HepG2 (cell line): ENCODE data around the gene CD46. TPM values are rescaled to one million over a fixed set of nuclear protein-coding genes. Genes with fewer than 3 reads are reported as not detected.

Experiments
- CEBPB ChIP-seq: IDR thresholded peaks from 2 replicates; pipeline ENCODE4 v1.6.1; 2011; ENCODE audit warnings: low read depth, low read length, improper control_type of control experiment, borderline replicate concordance
- FOXA3 ChIP-seq: IDR thresholded peaks from 2 replicates; pipeline ENCODE4 v1.6.1; 2016; ENCODE audit warnings: missing genetic modification reagents, missing compliant biosample characterization
- ZBTB20 ChIP-seq: sonication (generic); formaldehyde crosslinking; IDR thresholded peaks from 2 replicates; pipeline ENCODE4 v1.8.1; 2023; ENCODE audit warnings: missing genetic modification reagents, low read depth, mild to moderate bottlenecking, borderline replicate concordance
- ZFP36L1 ChIP-seq: sonication (generic); formaldehyde crosslinking; IDR thresholded peaks from 2 replicates; pipeline ENCODE4 v1.8.0; 2022; ENCODE audit warnings: mild to moderate bottlenecking, missing genetic modification reagents, moderate library complexity
- ZNF337 ChIP-seq: sonication (generic); formaldehyde crosslinking; IDR thresholded peaks from 2 replicates; pipeline ENCODE4 v1.5.1; 2020; ENCODE audit warnings: missing genetic modification reagents, low read depth, mild to moderate bottlenecking, borderline replicate concordance
- ZNF432 ChIP-seq: sonication (generic); formaldehyde crosslinking; IDR thresholded peaks from 2 replicates; pipeline ENCODE4 v1.5.0; 2020; ENCODE audit warnings: missing genetic modification reagents, mild to moderate bottlenecking, borderline replicate concordance
- ZNF775 ChIP-seq: sonication (generic); formaldehyde crosslinking; IDR thresholded peaks from 2 replicates; pipeline ENCODE4 v1.4.0; 2020; ENCODE audit warnings: missing genetic modification reagents, mild to moderate bottlenecking, moderate library complexity, borderline replicate concordance
- polyA plus RNA-seq, 8 experiments: library from polyadenylated mRNA; depleted of rRNA in 3 of 8; stranded (reverse) in 7 of 8; unstranded in 1 of 8; fragments of >200 nt; fragmentation: Illumina TruSeq in 4 of 8; extraction: Trizol in 4 of 8; gene quantifications; 2 replicates each; pipeline versions ENCODE4 v1.2.1 to v1.2.3, GENCODE V29; 2011 to 2016; ENCODE audit warnings: low read depth in 4 of 8, missing spikeins in 1 of 8, mixed read lengths in 1 of 8; ENCODE audit not compliant: insufficient read depth in 1 of 8
- total RNA-seq, 5 experiments: library from RNA; depleted of rRNA; stranded (reverse); fragments of >200 nt; fragmentation: Illumina TruSeq; extraction: Trizol; gene quantifications; 2 replicates each; pipeline ENCODE4 v1.2.3, GENCODE V29; 2016; ENCODE audit warnings: low read depth in 1 of 5
- TF ChIP-seq, protein P1 (sequence below): sonication (generic); formaldehyde crosslinking; conservative IDR thresholded peaks from 2 replicates; pipeline ENCODE4 v1.4.0; 2020; ENCODE audit warnings: missing genetic modification reagents
- TF ChIP-seq, protein P2 (sequence below): sonication (generic); formaldehyde crosslinking; IDR thresholded peaks from 2 replicates; pipeline ENCODE4 v1.4.0; 2020; ENCODE audit warnings: mild to moderate bottlenecking, missing genetic modification reagents
- TF ChIP-seq, protein P3 (sequence below): sonication (generic); formaldehyde crosslinking; IDR thresholded peaks from 2 replicates; pipeline ENCODE4 v1.5.0; 2020; ENCODE audit warnings: mild to moderate bottlenecking, missing genetic modification reagents, borderline replicate concordance
- TF ChIP-seq, protein P4 (sequence below): sonication (generic); formaldehyde crosslinking; IDR thresholded peaks from 2 replicates; pipeline ENCODE4 v1.4.0; 2020; ENCODE audit warnings: missing genetic modification reagents
- TF ChIP-seq, protein P5 (sequence below): IDR thresholded peaks from 2 replicates; pipeline ENCODE4 v1.6.1; 2012; ENCODE audit warnings: inconsistent platforms
- TF ChIP-seq, protein P6 (sequence below): sonication (generic); formaldehyde crosslinking; IDR thresholded peaks from 2 replicates; pipeline ENCODE4 v1.9.0; 2021; ENCODE audit warnings: missing genetic modification reagents, mild to moderate bottlenecking, borderline replicate concordance
- TF ChIP-seq, protein P7 (sequence below): sonication (generic); formaldehyde crosslinking; IDR thresholded peaks from 2 replicates; pipeline ENCODE4 v1.5.1; 2020; ENCODE audit warnings: missing genetic modification reagents, mild to moderate bottlenecking, borderline replicate concordance

Gene CD46
- total and polyA plus RNA-seq, 2 of the 13 experiments (the other 11 are each of a cell fraction or from before 2014, with no cell fraction given): 130 to 277 TPM

DNA sequence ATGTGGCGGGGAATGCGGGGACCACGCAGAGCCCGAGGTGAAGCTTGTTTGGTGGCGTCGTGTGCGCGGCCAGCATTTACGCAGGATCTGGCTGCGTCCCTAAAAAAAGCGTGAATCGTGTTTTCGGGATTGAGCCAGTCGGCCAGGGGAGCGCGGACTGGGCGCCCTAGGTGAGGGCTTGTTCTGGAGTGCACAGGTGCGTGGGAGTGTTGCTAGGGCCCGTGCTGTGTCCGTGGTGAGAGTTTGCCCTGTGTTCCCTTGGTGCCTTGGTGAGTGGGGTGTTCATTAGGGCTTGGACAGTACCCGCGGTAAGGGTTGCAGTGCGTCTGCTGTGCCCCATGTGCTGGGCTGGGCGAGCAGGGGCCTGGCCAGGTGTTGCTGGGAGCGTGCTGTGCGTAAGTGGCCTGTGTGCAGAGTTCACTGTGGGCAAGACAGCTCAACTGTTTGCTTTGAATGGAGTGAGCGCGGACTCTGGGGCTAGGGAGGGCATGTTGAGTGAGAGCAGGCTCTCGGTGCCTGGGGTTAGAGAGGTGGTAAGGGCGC lies 673 bp downstream of the CD46 start (continued):
- TF ChIP-seq, protein P1, sequence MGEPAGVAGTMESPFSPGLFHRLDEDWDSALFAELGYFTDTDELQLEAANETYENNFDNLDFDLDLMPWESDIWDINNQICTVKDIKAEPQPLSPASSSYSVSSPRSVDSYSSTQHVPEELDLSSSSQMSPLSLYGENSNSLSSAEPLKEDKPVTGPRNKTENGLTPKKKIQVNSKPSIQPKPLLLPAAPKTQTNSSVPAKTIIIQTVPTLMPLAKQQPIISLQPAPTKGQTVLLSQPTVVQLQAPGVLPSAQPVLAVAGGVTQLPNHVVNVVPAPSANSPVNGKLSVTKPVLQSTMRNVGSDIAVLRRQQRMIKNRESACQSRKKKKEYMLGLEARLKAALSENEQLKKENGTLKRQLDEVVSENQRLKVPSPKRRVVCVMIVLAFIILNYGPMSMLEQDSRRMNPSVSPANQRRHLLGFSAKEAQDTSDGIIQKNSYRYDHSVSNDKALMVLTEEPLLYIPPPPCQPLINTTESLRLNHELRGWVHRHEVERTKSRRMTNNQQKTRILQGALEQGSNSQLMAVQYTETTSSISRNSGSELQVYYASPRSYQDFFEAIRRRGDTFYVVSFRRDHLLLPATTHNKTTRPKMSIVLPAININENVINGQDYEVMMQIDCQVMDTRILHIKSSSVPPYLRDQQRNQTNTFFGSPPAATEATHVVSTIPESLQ (CRISPR knock-in tag): no peak
- TF ChIP-seq, protein P2, sequence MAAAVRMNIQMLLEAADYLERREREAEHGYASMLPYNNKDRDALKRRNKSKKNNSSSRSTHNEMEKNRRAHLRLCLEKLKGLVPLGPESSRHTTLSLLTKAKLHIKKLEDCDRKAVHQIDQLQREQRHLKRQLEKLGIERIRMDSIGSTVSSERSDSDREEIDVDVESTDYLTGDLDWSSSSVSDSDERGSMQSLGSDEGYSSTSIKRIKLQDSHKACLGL: peak; percentile 86; the same call in 1 of the 2 replicates
- TF ChIP-seq CEBPB (no peak), FOXA3 (CRISPR knock-in tag) (peak; percentile 61; the same call in 1 of the 2 replicates), ZNF775 (CRISPR knock-in tag) (no peak), ZBTB20 (CRISPR knock-in tag) (peak; percentile 60; the same call in 1 of the 2 replicates), ZFP36L1 (CRISPR knock-in tag) (0 out of 2 replicates have a peak, but pooled peaks have one; percentile 11), ZNF337 (CRISPR knock-in tag) (0 out of 2 replicates have a peak, but pooled peaks have one; percentile 37), ZNF432 (0 out of 2 replicates have a peak, but pooled peaks have one; percentile 71)
- TF ChIP-seq, protein P3, sequence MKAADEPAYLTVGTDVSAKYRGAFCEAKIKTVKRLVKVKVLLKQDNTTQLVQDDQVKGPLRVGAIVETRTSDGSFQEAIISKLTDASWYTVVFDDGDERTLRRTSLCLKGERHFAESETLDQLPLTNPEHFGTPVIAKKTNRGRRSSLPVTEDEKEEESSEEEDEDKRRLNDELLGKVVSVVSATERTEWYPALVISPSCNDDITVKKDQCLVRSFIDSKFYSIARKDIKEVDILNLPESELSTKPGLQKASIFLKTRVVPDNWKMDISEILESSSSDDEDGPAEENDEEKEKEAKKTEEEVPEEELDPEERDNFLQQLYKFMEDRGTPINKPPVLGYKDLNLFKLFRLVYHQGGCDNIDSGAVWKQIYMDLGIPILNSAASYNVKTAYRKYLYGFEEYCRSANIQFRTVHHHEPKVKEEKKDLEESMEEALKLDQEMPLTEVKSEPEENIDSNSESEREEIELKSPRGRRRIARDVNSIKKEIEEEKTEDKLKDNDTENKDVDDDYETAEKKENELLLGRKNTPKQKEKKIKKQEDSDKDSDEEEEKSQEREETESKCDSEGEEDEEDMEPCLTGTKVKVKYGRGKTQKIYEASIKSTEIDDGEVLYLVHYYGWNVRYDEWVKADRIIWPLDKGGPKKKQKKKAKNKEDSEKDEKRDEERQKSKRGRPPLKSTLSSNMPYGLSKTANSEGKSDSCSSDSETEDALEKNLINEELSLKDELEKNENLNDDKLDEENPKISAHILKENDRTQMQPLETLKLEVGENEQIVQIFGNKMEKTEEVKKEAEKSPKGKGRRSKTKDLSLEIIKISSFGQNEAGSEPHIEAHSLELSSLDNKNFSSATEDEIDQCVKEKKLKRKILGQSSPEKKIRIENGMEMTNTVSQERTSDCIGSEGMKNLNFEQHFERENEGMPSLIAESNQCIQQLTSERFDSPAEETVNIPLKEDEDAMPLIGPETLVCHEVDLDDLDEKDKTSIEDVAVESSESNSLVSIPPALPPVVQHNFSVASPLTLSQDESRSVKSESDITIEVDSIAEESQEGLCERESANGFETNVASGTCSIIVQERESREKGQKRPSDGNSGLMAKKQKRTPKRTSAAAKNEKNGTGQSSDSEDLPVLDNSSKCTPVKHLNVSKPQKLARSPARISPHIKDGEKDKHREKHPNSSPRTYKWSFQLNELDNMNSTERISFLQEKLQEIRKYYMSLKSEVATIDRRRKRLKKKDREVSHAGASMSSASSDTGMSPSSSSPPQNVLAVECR (CRISPR knock-in tag): peak; percentile 84; the same call in 1 of the 2 replicates
- TF ChIP-seq, protein P4, sequence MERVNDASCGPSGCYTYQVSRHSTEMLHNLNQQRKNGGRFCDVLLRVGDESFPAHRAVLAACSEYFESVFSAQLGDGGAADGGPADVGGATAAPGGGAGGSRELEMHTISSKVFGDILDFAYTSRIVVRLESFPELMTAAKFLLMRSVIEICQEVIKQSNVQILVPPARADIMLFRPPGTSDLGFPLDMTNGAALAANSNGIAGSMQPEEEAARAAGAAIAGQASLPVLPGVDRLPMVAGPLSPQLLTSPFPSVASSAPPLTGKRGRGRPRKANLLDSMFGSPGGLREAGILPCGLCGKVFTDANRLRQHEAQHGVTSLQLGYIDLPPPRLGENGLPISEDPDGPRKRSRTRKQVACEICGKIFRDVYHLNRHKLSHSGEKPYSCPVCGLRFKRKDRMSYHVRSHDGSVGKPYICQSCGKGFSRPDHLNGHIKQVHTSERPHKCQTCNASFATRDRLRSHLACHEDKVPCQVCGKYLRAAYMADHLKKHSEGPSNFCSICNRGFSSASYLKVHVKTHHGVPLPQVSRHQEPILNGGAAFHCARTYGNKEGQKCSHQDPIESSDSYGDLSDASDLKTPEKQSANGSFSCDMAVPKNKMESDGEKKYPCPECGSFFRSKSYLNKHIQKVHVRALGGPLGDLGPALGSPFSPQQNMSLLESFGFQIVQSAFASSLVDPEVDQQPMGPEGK (CRISPR knock-in tag): peak; percentile 73
- TF ChIP-seq, protein P5, sequence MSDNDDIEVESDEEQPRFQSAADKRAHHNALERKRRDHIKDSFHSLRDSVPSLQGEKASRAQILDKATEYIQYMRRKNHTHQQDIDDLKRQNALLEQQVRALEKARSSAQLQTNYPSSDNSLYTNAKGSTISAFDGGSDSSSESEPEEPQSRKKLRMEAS: peak; percentile 96
- TF ChIP-seq, protein P6, sequence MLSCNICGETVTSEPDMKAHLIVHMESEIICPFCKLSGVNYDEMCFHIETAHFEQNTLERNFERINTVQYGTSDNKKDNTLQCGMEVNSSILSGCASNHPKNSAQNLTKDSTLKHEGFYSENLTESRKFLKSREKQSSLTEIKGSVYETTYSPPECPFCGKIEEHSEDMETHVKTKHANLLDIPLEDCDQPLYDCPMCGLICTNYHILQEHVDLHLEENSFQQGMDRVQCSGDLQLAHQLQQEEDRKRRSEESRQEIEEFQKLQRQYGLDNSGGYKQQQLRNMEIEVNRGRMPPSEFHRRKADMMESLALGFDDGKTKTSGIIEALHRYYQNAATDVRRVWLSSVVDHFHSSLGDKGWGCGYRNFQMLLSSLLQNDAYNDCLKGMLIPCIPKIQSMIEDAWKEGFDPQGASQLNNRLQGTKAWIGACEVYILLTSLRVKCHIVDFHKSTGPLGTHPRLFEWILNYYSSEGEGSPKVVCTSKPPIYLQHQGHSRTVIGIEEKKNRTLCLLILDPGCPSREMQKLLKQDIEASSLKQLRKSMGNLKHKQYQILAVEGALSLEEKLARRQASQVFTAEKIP (CRISPR knock-in tag): 0 out of 2 replicates have a peak, but pooled peaks have one; percentile 38
- TF ChIP-seq, protein P7, sequence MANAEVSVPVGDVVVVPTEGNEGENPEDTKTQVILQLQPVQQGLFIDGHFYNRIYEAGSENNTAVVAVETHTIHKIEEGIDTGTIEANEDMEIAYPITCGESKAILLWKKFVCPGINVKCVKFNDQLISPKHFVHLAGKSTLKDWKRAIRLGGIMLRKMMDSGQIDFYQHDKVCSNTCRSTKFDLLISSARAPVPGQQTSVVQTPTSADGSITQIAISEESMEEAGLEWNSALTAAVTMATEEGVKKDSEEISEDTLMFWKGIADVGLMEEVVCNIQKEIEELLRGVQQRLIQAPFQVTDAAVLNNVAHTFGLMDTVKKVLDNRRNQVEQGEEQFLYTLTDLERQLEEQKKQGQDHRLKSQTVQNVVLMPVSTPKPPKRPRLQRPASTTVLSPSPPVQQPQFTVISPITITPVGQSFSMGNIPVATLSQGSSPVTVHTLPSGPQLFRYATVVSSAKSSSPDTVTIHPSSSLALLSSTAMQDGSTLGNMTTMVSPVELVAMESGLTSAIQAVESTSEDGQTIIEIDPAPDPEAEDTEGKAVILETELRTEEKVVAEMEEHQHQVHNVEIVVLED: peak; percentile 84
